HG02642 (cell line): ENCODE data around the gene GLRA3.
"Not testable (repeated sequence)": the region's sequence is repeated elsewhere in the genome, so short reads cannot be mapped to it uniquely, and the experiment has no call there.

Experiments
- ATAC-seq: cut with Tn5 transposase; IDR thresholded peaks from one replicate; pipeline ENCODE4 v1.9.1; 2021; ENCODE audit warnings: mild to moderate bottlenecking; ENCODE audit not compliant: unreplicated experiment, poor library complexity

GLRA3 gene

GRCh38 chr4:174672276-174672675 lies 156.8 kb downstream of the GLRA3 start:
- no peak for ATAC-seq

GRCh38 chr4:174669270-174669669 lies 159.8 kb downstream of the GLRA3 start:
- ATAC-seq: no peak

DNA sequence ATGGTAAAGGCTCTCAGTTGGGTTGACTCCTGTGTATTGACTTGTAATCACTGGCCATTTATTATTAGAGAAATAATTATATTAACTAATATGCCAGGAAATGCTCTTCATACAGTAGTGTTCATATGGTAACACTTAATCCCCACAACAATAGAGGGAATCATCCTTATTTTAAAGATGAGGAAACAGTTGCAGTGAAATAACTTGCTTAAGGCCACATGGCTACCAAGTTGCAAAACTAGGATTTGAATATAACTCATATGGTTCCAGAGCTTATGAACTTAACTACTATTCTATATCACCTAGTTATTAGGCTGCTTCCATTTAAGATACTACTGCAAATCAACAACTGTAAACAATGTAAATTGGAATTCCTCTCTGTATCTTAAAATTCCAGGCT lies 163.2 kb downstream of the GLRA3 start:
- no peak for ATAC-seq

DNA sequence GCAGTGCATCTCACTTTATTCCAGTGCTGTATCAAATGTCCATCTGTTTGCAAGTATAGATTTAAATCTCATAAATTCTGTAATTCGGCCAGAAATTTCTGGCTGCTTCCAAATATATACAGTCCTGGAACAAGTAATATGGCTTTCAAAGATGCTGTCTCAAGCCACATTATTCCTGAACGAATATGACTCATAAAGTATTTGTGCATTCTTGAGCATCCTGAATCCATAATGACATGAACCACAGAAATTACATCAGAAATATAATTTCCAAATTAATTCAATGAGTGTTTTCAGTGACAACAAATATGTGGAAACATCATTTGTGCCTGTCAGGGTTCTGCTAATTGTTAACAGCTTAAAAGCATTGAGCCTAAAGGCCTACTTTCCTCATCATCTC lies 165.8 kb downstream of the GLRA3 start:
- no peak for ATAC-seq

DNA sequence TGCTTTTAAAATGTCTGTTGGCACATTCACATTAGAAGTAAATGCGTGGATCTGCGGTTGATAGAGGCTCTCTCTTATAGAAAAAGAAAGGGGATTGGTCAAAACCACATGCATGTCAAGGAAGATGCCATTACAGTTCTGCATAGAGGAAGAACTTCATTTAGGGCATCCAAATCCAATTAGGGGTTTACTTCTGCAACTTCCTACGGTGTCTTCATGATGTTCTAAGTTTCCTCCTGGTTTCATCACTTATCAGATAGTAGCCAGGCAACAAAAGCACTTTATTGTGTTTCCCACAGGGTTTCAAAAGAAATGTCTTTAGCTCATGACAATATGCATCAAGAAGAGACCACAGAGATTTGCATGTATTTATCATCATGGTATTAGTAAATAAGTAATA lies 170.8 kb downstream of the GLRA3 start:
- ATAC-seq: no peak

DNA sequence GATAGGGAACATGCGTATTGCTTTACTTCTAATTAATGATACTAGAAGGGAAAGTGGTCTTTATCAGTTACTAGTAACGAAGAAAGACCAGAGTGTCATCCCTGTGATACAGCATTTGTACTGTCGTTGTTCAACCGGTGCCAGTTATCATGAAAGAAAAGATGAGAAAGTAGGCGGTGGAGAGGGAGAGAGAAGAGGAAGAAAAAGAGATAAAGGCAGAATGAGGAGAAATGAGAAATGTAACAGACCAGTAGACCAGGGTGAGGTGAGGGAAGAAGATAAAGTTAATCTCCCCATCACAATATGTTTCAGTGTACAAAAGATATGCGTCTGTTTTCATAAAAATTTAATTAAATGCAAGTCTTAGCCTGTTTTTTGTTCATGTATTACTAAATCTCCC lies 171.6 kb downstream of the GLRA3 start:
- no peak for ATAC-seq

DNA sequence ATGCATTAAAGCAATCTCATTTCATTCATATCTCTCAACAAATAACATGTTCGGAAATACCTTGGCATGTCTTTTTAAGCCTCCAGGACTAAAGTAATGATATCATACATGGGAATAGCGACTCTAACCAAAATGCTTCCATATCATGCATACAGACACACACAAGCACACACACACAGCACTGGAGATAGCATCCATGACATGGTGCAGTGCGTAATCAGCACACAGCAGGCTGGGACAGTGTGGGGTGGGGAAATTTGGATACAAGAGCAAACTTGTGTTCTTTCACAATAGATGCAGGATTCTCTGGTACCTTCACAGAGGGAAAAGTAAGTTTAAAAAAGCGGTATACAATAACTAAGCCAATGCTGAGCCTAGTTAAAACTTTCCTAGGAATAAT lies 174.4 kb downstream of the GLRA3 start:
- no peak for ATAC-seq

- no peak for ATAC-seq
These were observed 178.2 kb downstream of the GLRA3 start for GRCh38 chr4:174650711-174651355.

GRCh38 chr4:174648812-174649211 lies 180.2 kb downstream of the GLRA3 start:
- ATAC-seq: no peak

GRCh38 chr4:174646326-174646725 lies 182.7 kb downstream of the GLRA3 start:
- no peak for ATAC-seq

GRCh38 chr4:174640146-174640545 lies 188.9 kb downstream of the GLRA3 start:
- ATAC-seq: no peak

GRCh38 chr4:174635732-174636131 lies 193.3 kb downstream of the GLRA3 start:
- no peak for ATAC-seq

DNA sequence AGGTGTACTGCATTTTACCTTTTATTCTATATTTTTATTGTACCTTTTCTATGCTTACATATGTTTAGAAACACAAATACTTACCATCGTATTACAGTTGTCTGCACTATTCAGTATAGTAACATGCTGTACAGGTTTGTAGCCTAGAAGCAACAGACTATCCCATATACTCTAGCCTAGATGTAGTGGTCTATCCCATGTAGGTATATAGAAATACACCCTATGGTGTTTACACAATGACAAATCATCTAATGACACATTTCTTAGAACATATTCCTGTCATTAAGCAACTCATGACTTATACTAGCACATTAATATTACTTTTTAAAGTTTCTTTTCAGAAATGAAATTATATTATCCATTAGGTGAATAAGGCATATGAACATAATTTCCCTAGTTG lies 195.6 kb downstream of the GLRA3 start:
- no peak for ATAC-seq

GRCh38 chr4:174631901-174632758 lies 196.9 kb downstream of the GLRA3 start:
- ATAC-seq: peak; percentile 75

- ATAC-seq: not testable (repeated sequence)
These were observed 199.1 kb downstream of the GLRA3 start for GRCh38 chr4:174629907-174630450.

- ATAC-seq: no peak
These were observed 199.8 kb downstream of the GLRA3 start for GRCh38 chr4:174629265-174629664.

DNA sequence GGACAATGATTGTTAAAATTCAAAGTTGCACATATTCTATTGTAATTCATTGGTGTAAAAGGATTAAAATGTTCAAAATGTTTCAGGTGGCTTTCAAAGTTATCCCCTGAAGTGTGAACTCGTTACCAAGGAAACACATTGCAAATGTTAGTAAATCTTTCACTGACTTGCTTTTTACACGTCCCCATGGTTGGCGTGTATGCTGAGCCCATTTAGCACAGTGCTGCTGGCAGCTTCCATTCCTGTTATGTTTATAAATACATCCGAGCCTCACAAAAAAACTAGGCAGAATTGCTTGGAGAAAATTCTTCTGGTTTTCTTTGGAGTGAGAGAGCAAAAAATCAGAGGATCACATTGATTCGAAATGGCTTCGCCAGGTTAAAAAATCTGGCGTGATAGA lies 200.9 kb downstream of the GLRA3 start:
- ATAC-seq: no peak

GRCh38 chr4:174627473-174627872 lies 201.6 kb downstream of the GLRA3 start:
- no peak for ATAC-seq

GRCh38 chr4:174626342-174627008 lies 202.6 kb downstream of the GLRA3 start:
- no peak for ATAC-seq

- ATAC-seq: no peak
These were observed 212.4 kb downstream of the GLRA3 start for GRCh38 chr4:174616661-174617060.

- ATAC-seq: no peak
These were observed 215.1 kb downstream of the GLRA3 start for GRCh38 chr4:174613979-174614378.
